Measurements from ENCODE around the gene RNF123. TPM values are rescaled to one million over a fixed set of nuclear protein-coding genes. Genes with fewer than 3 reads are reported as not detected.

RNF123 gene
- total RNA-seq, 2 donors from 2014 or later, result 18.4 to 28.7 TPM

DNA sequence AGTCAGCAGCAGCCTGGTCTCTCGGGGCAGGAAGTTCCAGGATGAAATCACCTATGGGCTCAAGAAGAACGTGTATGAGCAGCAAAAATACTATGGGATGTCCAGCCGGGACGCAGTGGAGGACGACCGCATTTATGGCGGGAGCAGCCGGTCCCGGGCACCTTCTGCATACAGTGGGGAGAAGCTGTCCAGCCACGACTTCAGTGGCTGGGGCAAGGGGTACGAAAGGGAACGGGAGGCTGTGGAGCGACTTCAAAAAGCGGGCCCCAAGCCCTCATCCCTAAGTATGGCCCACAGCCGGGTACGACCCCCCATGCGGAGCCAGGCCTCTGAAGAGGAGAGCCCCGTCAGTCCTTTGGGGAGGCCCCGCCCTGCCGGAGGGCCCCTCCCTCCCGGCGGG lies 27.3 kb upstream of the RNF123 start:
- DNase-seq, result no peak
- no peak for ATAC-seq
- Histone ChIP-seq H3K9me3 (no peaks in the 10 kb centered on the region), H3K27me3 (no peaks in the 10 kb centered on the region), H3K4me3 (no peak overlapping the region), H3K27ac (no peak overlapping the region), H3K36me3 (replicated peaks in 1 of 2; ENCODE audit: insufficient read depth in 1 of 2, low read depth in 2 of 2) (no peaks in the 10 kb centered on the region), H3K4me1 (peaks cover 18% of the 10 kb centered on the region)
- intact Hi-C loops (cut with DNase I), result no loop called here
- 81 to 87% methylated on average over 18 to 22 of the region's 22 CpGs for WGBS, 2 donors
- TF ChIP-seq, protein P1, sequence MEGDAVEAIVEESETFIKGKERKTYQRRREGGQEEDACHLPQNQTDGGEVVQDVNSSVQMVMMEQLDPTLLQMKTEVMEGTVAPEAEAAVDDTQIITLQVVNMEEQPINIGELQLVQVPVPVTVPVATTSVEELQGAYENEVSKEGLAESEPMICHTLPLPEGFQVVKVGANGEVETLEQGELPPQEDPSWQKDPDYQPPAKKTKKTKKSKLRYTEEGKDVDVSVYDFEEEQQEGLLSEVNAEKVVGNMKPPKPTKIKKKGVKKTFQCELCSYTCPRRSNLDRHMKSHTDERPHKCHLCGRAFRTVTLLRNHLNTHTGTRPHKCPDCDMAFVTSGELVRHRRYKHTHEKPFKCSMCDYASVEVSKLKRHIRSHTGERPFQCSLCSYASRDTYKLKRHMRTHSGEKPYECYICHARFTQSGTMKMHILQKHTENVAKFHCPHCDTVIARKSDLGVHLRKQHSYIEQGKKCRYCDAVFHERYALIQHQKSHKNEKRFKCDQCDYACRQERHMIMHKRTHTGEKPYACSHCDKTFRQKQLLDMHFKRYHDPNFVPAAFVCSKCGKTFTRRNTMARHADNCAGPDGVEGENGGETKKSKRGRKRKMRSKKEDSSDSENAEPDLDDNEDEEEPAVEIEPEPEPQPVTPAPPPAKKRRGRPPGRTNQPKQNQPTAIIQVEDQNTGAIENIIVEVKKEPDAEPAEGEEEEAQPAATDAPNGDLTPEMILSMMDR (IDR thresholded peaks at IDR 0.05), result no peak
- TF ChIP-seq POLR2A (IDR thresholded peaks at IDR 0.05), result no peak

DNA sequence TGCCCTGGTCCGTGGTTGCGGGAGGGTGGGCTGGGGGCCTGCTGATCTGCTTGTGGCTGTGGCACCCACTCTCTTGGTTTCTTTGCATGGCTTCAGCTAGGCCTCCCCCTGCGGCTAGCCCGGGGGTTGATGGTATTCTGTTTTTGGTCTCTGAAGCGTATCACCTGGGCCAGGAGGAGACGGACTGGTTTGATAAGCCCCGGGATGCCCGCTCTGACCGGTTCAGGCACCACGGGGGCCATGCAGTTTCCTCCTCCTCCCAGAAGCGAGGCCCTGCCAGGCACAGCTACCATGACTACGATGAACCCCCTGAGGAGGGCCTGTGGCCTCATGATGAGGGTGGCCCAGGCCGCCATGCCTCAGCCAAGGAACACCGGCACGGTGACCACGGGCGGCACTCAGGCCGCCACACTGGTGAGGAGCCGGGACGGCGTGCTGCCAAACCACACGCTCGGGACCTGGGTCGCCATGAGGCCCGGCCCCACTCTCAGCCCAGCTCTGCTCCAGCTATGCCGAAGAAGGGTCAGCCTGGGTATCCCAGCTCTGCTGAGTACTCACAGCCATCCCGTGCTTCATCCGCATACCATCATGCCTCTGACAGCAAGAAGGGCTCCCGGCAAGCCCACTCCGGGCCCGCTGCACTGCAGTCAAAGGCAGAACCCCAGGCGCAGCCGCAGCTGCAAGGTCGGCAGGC lies 26.5 kb upstream of the RNF123 start:
- Histone ChIP-seq H3K9me3 (no peaks in the 10 kb centered on the region), H3K4me3 (no peak overlapping the region), H3K4me1 (peaks cover 18% of the 10 kb centered on the region), H3K27ac (no peak overlapping the region), H3K36me3 (replicated peaks in 1 of 2; ENCODE audit: insufficient read depth in 1 of 2, low read depth in 2 of 2) (no peaks in the 10 kb centered on the region), H3K27me3 (no peaks in the 10 kb centered on the region)
- ATAC-seq, result no peak
- intact Hi-C loops (cut with DNase I), result no loop called here
- DNase-seq, result no peak
- TF ChIP-seq POLR2A (IDR thresholded peaks at IDR 0.05), result no peak
- TF ChIP-seq, protein P1 (IDR thresholded peaks at IDR 0.05), result no peak
- 92 to 94% methylated on average over 8 to 29 of the region's 34 CpGs for WGBS, 2 donors

DNA sequence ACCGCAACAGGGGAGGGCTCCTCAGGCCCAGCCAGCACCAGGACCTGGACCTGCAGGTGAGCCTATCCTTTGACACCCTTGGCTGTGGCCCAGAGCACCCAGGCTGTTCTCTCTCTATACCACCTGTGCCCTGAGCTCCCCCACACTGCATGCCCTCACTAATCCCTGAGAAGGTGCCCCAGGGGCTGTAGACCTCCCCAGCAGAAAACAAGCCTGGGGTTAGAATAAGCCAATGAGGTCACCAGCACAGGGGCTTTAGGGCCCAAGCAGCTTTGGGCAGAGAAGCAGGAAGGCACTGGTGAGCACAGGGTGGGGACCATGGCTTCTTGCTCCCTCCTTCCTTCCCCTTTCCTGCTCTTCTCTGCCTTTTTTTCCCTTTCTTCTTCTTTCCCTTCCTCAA lies 25.5 kb upstream of the RNF123 start:
- H3K4me3 ChIP-seq, result no peak overlapping the region
- H3K27me3 ChIP-seq, result no peaks in the 10 kb centered on the region
- ATAC-seq, result no peak
- H3K9me3 ChIP-seq, result no peaks in the 10 kb centered on the region
- H3K27ac ChIP-seq, result no peak overlapping the region
- no peak for DNase-seq
- intact Hi-C loops (cut with DNase I), result no loop called here
- peaks cover 23% of the 10 kb centered on the region for H3K4me1 ChIP-seq
- H3K36me3 ChIP-seq (replicated peaks in 1 of 2; ENCODE audit: insufficient read depth in 1 of 2, low read depth in 2 of 2), result no peaks in the 10 kb centered on the region
- TF ChIP-seq, protein P1 (IDR thresholded peaks at IDR 0.05), result no peak
- no peak for TF ChIP-seq POLR2A (IDR thresholded peaks at IDR 0.05)
- WGBS, 2 donors, result 85 to 100% methylated on average over 1 of the region's 1 CpG

DNA sequence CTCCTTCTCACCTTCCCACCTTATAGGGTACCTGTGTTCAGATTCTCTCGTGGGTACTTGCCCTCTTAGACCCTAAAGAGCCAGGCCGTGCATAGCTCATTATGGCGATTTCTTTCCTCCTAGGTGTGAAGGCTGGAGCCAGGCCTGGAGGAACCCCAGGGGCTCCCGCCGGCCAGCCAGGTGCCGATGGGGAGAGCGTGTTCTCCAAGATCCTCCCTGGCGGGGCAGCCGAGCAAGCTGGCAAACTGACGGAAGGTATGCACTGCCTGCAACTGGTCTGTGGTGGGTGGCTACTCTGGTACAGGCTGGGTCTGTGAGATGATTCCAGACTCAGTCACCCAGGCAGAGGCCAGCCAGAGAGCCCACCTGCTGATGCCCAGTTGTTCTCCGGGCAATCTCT lies 25.1 kb upstream of the RNF123 start:
- intact Hi-C loops (cut with DNase I), result no loop called here
- H3K4me3 ChIP-seq, result no peak overlapping the region

More for the DNA sequence above, 25.1 kb upstream of the RNF123 start:
- H3K9me3 ChIP-seq, result no peaks in the 10 kb centered on the region
- no peaks in the 10 kb centered on the region for H3K27me3 ChIP-seq
- WGBS, 2 donors, result 87 to 89% methylated on average over 9 to 11 of the region's 11 CpGs
- H3K36me3 ChIP-seq (replicated peaks in 1 of 2; ENCODE audit: insufficient read depth in 1 of 2, low read depth in 2 of 2), result no peaks in the 10 kb centered on the region
- no peak for TF ChIP-seq POLR2A (IDR thresholded peaks at IDR 0.05)
- TF ChIP-seq, protein P1 (IDR thresholded peaks at IDR 0.05), result no peak
- DNase-seq (no peak), ATAC-seq (no peak)
- H3K4me1 ChIP-seq, result peaks cover 28% of the 10 kb centered on the region
- no peak overlapping the region for H3K27ac ChIP-seq
